ENCODE results near the gene NSUN3.

DNA sequence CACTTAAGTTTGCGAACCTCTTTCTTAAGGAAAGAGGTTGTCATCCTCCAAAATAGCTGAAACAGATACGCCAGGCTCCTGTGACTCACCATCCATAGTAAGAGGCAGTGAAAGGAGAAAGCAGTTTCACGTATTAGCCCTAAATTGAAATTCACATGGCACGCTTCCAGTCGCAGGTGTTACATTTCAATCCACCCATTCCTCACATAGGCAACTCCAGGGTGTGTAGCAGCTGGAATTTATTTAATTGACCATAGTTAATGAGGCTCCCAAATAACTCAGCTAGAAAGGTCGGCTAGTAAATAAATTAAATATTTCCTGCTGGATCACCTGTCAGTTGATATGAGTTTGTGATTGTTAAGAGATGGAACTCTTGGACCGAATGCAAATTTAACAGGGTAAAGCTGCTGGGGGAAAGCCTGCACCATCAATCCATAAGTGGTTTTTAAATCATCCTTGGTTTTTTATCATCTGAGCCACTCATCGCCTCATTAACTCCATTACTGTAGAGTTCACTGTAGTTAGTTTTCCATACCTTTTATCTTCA is 19.6 kb downstream of the NSUN3 start:
- TF ChIP-seq, protein P1, sequence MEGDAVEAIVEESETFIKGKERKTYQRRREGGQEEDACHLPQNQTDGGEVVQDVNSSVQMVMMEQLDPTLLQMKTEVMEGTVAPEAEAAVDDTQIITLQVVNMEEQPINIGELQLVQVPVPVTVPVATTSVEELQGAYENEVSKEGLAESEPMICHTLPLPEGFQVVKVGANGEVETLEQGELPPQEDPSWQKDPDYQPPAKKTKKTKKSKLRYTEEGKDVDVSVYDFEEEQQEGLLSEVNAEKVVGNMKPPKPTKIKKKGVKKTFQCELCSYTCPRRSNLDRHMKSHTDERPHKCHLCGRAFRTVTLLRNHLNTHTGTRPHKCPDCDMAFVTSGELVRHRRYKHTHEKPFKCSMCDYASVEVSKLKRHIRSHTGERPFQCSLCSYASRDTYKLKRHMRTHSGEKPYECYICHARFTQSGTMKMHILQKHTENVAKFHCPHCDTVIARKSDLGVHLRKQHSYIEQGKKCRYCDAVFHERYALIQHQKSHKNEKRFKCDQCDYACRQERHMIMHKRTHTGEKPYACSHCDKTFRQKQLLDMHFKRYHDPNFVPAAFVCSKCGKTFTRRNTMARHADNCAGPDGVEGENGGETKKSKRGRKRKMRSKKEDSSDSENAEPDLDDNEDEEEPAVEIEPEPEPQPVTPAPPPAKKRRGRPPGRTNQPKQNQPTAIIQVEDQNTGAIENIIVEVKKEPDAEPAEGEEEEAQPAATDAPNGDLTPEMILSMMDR (IDR thresholded peaks at IDR 0.05): no peak
- no peak for TF ChIP-seq POLR2A (IDR thresholded peaks at IDR 0.05; ENCODE audit: low read depth)
